ENCODE data around the gene FAM47A. TPM values are rescaled to one million over a fixed set of nuclear protein-coding genes. Genes with fewer than 3 reads are reported as not detected.

The FAM47A gene
- total RNA-seq = not detected

GRCh38 chrX:34132028-34132427 lies at the start of gene FAM47A:
TSS of gene FAM47A (minus strand) at chrX:34132314. CDS start at chrX:34132278, 36 bp downstream.
- no peak within 1 kb of the TSS for H3K27ac ChIP-seq
- no peaks in the 10 kb centered on the region for H3K9me3 ChIP-seq
- intact Hi-C loops (cut with DNase I) = no loop called here
- TF ChIP-seq CTCF (IDR thresholded peaks at IDR 0.05) = no peak
- no peak for DNase-seq (ENCODE audit: low spot score in 2 of 2)
- H3K4me1 ChIP-seq = no peaks in the 10 kb centered on the region
- H3K27me3 ChIP-seq = no peaks in the 10 kb centered on the region
- no peak within 1 kb of the TSS for H3K4me3 ChIP-seq
- no peaks in the 10 kb centered on the region for H3K36me3 ChIP-seq

GRCh38 chrX:34147345-34147744 lies 15.2 kb upstream of the FAM47A start:
- Histone ChIP-seq H3K27me3 (no peaks in the 10 kb centered on the region), H3K4me1 (no peaks in the 10 kb centered on the region), H3K27ac (no peak overlapping the region), H3K4me3 (no peak overlapping the region), H3K9me3 (no peaks in the 10 kb centered on the region), H3K36me3 (no peaks in the 10 kb centered on the region)
- intact Hi-C loops (cut with DNase I) = no loop called here
- TF ChIP-seq CTCF (IDR thresholded peaks at IDR 0.05) = no peak
- no peak for DNase-seq (ENCODE audit: low spot score in 2 of 2)

- intact Hi-C loops (cut with DNase I) = no loop called here
- no peak for DNase-seq (ENCODE audit: low spot score in 2 of 2)
- H3K27ac ChIP-seq = no peak overlapping the region
Measured at GRCh38 chrX:34146906-34147305, 14.8 kb upstream of the FAM47A start.

DNA sequence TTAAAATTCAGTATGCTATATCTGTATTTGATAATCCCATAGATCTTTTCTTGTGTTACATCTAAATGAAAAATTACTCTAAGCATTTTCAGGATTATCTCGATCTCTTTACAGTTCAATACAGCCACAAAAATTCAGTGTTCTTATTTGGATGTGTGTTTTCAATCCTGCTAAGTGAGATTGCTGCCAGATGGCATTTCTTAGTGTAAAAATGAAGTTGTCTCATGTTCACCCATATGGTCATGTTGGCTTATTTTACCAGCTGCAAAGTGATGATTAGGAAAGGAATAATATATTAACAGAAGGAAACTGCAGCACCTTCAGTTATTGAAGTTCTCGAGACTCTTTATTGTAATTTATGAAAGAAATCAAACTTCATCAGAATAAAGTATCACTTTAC lies 12.1 kb upstream of the FAM47A start:
- Histone ChIP-seq H3K9me3 (no peaks in the 10 kb centered on the region), H3K27ac (no peak overlapping the region), H3K4me3 (no peak overlapping the region), H3K36me3 (no peaks in the 10 kb centered on the region), H3K4me1 (no peaks in the 10 kb centered on the region), H3K27me3 (no peaks in the 10 kb centered on the region)
- intact Hi-C loops (cut with DNase I) = no loop called here
- no peak for DNase-seq (ENCODE audit: low spot score in 2 of 2)
- TF ChIP-seq CTCF (IDR thresholded peaks at IDR 0.05) = no peak

More at GRCh38 chrX:34146906-34147305, 14.8 kb upstream of the FAM47A start:
- TF ChIP-seq CTCF (IDR thresholded peaks at IDR 0.05) = no peak
- Histone ChIP-seq H3K9me3 (no peaks in the 10 kb centered on the region), H3K4me3 (no peak overlapping the region), H3K36me3 (no peaks in the 10 kb centered on the region), H3K27me3 (no peaks in the 10 kb centered on the region), H3K4me1 (no peaks in the 10 kb centered on the region)

DNA sequence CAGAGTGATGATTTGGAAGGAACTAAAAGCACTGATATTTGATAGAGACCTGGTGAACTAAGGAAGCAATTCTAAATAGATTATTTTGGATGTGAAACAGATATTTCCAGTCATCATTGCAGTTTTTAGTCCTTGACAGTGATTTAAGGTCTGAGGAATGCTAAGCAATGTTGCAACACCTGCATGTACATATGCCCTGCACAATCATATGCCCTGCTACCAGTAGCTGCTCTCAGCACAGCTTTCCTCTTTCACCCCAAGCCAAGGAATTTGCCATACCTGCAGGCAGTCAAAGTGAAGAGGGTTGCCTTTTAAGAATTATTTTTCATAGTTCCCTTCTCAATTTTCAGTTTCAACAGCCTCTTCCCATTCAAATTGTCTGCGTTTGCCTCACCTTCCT lies 8.7 kb upstream of the FAM47A start:
- no peak for TF ChIP-seq CTCF (IDR thresholded peaks at IDR 0.05)
- Histone ChIP-seq H3K9me3 (no peaks in the 10 kb centered on the region), H3K27me3 (no peaks in the 10 kb centered on the region), H3K27ac (no peak overlapping the region), H3K36me3 (no peaks in the 10 kb centered on the region), H3K4me1 (no peaks in the 10 kb centered on the region), H3K4me3 (no peak overlapping the region)
- no peak for DNase-seq (ENCODE audit: low spot score in 2 of 2)
- intact Hi-C loops (cut with DNase I) = no loop called here
